GM19372 (cell line): ENCODE measurements around the gene RAET1L.
A peak's percentile ranks its signal among the peaks of the same experiment; 100 is the strongest.
"Not testable (repeated sequence)": the region's sequence is repeated elsewhere in the genome, so short reads cannot be mapped to it uniquely, and the experiment has no call there.

Experiments used
- ATAC-seq: cut with Tn5 transposase; IDR thresholded peaks from one replicate; pipeline ENCODE4 v1.9.1; 2021; ENCODE audit warnings: mild to moderate bottlenecking, low read depth, moderate library complexity; ENCODE audit not compliant: unreplicated experiment

RAET1L gene

DNA sequence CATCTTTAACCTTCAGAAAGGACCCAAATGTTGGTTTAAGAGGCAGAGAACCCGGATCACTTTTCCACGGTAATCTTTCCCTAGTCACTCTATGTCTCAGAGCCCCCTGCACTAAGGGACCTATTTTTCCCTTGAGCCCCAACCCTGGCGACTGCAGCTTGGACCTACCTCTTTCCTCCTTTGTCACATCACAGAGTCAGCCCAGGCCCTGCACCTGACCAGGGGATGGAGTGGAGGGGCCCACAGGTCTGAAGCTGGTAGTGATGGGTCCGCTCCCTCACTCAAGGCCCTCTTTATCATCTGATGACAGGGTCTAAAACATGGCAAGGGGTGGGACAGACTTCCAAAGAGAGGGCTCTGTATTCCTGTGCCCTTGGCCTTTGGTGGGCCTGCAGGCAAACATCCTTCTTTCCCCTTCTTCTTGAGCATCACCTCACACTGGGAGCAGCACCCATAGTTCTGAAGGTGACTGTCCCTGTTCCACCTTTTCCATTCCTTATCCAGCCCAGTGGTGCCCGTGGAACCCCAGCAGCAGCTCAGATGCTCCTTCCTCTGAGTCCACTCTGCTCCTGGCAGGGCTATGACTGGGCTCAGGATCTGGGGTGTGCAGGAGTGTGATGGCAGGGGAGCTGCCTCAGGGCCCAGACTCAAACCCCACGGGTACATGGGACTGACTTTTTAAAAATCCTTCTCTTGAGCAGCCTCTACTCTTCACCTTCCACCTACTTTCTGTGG lies 6.3 kb downstream of the RAET1L start:
- ATAC-seq = no peak

DNA sequence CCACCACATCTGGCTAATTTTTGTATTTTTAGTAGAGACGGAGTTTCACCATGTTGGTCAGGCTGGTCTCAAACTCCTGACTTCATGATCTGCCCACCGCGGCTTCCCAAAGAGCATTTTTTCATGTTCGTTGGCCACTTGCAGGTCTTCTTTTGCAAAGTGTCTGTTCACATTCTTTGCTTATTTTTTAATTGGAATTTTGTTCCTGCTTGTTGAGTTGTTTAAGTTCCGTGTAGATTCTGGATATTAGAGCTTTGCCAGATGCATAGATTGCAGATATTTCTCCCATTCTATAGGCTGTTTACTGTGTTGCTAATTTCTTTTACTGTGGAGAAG lies 8.2 kb downstream of the RAET1L start:
- ATAC-seq = not testable (repeated sequence)

DNA sequence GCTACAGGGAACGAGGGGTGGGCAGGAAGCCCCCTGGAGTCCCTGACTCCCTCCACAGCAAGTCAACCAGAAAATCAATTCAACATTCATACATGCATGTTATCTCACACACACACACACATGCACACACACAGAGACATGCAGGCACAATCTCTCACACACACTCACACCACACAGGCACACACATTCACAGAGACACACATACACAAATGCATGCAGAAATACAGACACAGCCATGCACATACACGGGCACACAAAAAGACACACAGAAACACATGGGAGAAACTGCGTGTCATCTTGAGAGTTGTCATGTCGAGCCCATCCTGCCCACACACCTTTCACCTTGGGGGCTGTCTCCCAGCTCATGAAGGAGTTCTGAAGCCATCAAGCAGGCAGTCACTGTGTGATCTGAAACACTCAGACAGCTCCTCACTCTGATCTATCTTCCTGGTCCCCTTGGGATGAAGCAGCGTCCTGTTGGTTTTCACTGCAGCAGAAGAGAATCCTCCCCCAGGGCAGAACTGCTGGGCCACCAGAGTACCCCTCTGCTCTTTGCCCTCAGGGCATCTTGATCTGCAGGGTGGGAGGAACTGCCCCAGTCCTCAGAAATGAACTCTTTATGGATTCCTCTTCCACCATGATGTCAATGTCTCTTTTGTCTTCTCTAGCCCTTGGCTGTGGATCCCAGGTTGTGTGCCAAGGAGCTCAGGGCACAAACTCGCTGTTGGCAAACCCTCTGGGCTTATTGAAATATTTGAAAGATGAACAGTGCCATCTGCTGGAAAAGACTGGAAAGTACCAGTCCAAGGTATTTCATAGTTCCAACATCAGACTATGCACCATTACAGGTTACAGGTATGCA lies 8.8 kb downstream of the RAET1L start:
- ATAC-seq = no peak

DNA sequence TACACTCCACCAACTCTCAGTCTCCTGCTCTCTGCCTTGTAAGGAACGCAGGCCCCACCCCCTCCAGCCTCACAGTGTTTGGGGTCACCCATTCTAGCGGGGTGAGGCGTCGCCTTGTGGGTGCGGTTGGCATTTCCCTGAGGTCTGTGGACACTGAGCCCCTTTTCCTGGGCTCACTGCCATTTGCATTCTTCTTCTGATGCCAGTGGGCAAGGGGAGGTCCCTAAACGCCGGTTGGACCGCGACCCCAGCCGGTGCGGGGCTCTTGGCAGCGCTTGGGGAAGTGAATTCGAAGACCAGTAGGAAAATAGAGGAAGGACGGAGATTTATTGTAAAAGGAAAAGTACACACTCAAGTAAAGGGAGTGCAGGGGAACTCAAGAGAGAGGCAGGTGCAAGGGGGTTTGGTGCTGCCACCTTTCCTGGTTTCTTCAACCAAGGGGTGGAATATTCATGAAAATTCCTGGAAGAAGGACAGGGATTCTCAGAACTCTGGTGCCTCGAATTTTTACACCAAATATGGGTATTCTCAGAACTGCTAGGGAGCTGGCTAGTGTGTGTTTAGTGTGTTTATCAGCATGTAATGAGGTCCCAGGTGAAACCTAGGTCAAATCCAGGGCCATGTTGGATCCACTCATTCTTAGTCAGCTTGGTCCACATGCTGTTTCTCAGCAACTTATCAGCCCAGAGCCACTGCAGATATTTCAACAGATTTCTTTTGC lies 9.9 kb downstream of the RAET1L start:
- not testable (repeated sequence) for ATAC-seq

DNA sequence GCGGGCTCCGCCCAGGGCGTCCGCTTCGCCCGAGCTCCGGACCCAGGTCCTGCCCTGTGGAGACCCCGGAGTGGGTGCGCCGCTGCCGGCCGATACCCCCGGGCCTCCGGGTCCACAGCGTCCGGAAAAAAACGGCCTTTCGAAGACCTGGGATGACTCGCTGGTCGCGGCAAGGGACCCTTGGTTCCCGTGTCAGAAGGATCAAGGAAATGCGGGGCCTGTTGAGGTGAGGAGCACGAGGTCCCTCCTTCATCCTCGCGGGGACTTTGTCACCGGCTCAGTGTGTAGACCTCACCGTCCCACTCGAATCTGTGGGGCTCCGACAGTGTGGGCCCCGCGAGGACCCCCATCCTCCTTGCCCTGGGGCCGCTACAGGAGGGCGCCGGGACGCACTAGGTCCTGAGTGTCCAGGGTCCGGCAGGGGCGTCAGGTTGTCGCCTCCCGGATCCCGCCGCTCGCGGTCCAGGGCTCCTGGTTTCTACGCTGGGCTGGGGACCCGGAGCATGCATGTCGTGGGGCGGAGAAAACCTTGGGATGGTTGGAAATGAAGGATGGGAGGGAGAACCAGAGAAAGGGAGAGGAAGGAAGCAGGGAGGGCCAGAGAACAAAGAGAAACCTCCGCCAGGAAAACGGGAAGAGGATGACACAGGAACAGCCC lies 10.6 kb downstream of the RAET1L start:
- ATAC-seq = not testable (repeated sequence)

- not testable (repeated sequence) for ATAC-seq
Observed at GRCh38 chr6:150013785-150014622, 11.3 kb downstream of the RAET1L start.

DNA sequence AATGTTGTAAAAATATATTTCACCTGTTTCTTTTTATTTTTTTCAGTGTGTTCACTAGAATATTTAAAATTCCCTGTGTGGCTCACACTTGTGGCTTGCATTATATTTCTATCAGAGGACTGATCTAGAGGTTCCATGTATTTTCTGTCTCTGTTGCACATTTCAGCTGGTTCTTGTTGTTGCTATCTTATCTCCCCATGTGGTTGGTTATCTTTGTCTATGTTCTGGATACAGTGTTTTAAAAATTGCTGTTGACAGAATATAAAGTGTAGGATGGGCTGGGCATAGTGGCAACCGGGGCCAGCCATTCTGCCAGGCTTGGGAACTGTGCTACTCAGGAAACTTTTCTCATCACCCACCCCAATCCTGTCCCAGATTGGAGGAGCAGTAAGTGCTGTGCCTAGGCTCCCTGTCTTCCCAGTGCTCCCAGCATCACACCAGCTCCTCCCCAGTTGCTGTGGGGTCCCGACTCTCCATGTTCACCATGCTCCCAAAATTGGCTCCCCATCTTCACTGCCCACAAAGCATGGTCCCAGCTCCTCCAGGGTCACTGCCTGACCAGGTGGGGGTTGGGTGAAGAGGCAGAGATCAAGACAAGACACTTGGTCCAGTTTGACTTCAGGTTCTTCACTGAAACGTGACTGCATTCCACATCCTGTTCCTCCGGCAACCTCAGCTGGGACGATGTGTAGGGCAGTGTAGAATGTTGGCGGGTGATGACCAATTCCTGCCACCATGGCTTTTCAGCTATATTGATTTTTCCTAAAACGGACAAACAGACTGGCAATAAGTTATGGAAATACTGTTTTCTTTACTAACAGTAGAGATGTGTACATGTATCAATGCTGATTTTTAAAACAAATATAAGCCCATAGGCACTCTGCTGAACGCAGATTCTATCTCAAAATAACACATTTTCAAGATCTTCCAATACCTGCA lies 12.2 kb downstream of the RAET1L start:
- ATAC-seq = not testable (repeated sequence)

DNA sequence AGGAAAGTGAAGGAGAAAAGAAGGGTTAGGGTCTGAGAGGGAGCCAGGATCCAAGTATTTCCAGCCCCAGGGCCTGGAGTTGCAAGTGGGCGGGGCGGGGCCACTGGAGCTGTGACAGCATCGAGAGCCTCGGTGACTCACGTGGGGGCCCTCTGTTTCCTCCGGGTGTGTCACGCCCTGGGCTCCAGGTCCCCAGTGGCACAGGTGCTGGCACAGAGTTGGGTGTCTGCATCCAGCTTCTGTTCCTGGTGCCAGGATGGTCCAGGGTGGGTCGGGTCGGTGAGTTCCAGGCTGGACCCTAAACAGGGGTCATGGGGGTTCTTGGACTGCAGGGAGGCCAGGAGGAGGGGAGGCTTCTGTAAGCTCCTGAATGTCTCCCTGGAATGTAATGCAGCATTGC lies 16.7 kb downstream of the RAET1L start:
- ATAC-seq = no peak

GRCh38 chr6:150006961-150007464 lies 18.3 kb downstream of the RAET1L start:
- no peak for ATAC-seq

DNA sequence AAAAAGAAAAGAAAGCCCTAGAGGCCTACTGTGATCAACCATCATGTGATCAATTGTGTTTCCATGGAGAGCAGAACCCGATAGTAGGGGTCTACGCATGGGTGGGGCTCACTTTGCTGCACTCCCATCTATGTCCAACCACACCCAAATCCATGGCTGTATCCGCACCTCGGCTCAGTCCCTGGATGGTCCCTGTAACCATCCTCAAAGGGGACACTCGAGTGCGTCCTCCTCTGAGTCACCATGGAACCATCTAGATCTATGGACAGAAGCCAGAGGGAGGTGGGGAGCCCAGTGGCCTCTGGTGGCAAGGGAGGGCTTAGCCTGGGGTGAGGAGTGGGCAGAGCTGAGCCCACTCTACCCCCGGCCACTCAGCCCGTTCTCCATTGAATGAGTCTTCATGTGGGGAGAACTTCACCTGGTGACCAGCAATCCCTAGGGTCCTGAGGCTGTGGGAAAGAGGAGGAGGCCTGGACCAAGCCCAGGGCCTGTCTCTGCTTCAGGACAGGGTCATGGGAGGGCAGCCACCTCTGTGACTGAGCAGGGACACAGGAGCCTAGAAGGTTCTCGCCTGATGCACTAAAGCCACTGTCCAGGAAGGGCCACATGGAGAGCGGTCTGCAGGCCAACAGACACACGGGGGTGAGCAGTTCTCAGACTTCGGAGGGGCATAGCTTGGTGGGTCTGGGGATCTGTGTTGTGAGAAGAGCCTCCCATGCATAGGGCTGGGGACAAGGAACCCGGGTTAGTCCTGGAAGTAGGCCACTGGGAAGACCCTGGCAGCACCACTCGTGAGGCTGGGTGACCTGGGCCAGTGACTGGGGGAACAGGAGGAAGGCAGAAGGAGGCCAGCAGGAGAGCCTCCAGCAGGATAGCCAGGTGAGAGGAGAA lies 19.3 kb downstream of the RAET1L start:
- no peak for ATAC-seq

- ATAC-seq = peak; percentile 66
Observed at GRCh38 chr6:150004783-150005717, 20.3 kb downstream of the RAET1L start.

GRCh38 chr6:150004101-150004782 lies 21.1 kb downstream of the RAET1L start:
- ATAC-seq = peak; percentile 22

GRCh38 chr6:150003599-150003998 lies 21.7 kb downstream of the RAET1L start:
- ATAC-seq = not testable (repeated sequence)

DNA sequence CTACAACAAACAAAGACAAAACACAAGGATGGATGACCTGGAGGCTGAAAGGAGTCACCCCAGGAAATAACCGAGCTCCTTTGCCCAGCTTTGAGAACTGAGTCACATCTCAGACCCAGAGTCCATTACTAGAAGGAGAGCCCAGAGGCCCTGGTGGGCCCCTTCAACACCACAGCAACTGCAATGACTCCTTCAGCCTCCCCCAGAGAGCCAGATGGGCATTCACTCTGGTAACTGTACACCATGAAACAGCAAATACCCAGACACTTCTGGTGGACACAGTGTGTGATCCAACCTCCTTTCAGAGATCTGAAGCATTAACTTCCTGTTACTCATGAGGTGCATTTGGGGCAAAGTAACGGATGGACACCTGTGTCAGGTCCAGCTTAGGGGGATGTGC lies 22.6 kb downstream of the RAET1L start:
- no peak for ATAC-seq

DNA sequence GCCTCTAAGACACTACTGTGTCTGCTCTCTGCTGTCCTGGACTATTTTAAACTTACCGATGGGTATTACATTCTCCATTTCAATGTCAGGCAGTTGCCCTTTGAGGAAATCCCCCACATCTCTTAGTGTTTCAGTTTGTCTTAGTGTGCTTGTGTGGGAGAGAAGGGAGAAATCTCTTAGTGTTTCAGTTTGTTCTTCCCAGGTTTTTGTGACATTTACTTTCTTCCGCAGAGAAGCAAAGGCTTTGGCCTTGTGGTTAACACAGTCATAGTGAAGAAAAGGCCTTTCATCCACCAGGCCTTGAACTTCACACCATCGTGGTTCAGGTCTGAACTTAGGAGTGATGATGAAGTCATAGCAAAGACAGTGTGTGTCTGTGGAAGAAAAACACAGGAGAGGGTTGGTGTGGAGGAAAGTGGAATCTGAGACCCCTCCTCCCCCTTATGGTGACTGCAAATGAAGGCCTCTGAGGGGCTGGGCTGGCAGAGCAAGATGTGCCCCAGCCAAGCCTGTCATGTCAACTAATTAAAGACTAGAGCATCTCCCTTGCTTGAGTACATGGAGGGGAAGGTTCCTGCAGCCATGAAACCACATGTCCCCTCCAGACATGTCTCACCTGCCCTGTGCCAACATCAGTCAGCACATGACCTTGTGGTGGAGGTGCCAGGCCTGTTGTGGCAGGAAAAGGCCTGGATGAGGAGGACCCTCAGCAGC lies 23.9 kb downstream of the RAET1L start:
- ATAC-seq = peak; percentile 32
